K562 (cell line): ENCODE results near the gene GGT1. TPM values are rescaled to one million over a fixed set of nuclear protein-coding genes. Genes with fewer than 3 reads are reported as not detected.

ENCODE experiments used
- ATAC-seq: fragments of 200-7000 bp; cut with Tn5 transposase; 3 replicates; pipeline ENCODE4 v1.9.1; 2020; ENCODE audit warnings: moderate library complexity
- BruUV-seq: library from RNA; stranded (reverse); fragments of 400-500 nt; replicated peaks from 2 replicates; lab custom pipeline; 2021; lab: Mats Ljungman, UMichigan
- CTCF ChIA-PET: fragments of 300-600 bp; formaldehyde crosslinking; extraction: SDS; loops from one replicate; lab custom pipeline; 2021; ENCODE audit warnings: low intra/inter-chr PET ratio; lab: Yijun Ruan, JAX
- POLR2A ChIA-PET: fragments of 300-600, 350-650 bp; sonication (Branson Sonifier 250); formaldehyde crosslinking; extraction: SDS; loops from one replicate; lab custom pipeline; 2021; ENCODE audit warnings: antibody characterized with exemption, inconsistent platforms; lab: Yijun Ruan, JAX
- DNase-seq, 4 experiments: peaks; one replicate each; pipeline versions ENCODE4 v3.0.0 to v3.0.0-alpha.2; 2011 to 2018; ENCODE audit warnings: low spot score in 3 of 4, mixed read lengths in 3 of 4; ENCODE audit errors: extremely low read depth in 1 of 4
- FAIRE-seq: peaks from 2 replicates; lab custom pipeline; 2011; peaks lifted over from hg19 to GRCh38; lab: Jason Lieb, UNC
- H2AFZ ChIP-seq: 2 replicates; pipeline ENCODE4 v1.6.0; 2011; ENCODE audit warnings: low read depth, low read length, control low read depth, inconsistent platforms
- H3K27ac ChIP-seq: fragments of 200-600 bp; 3 replicates; pipeline ENCODE4 v1.8.0; 2011; ENCODE audit warnings: low read depth, mild to moderate bottlenecking, control low read depth, inconsistent platforms, low read length, moderate library complexity, mixed read lengths; ENCODE audit errors: extremely low read depth
- H3K27me3 ChIP-seq, 2 experiments: fragments of 300-600 bp in 1 of 2; 2 replicates in 1 of 2; 3 replicates in 1 of 2; pipeline versions ENCODE4 v1.6.0 to v1.8.0; 2011; ENCODE audit warnings: inconsistent platforms in 2 of 2, low read length in 2 of 2, mild to moderate bottlenecking in 1 of 2, mixed read lengths in 1 of 2, moderate library complexity in 1 of 2; ENCODE audit not compliant: control insufficient read depth in 2 of 2, insufficient read depth in 2 of 2
- H3K36me3 ChIP-seq: fragments of 300-600 bp; 3 replicates; pipeline ENCODE4 v1.8.0; 2011; ENCODE audit warnings: mild to moderate bottlenecking, low read length, inconsistent platforms; ENCODE audit not compliant: control insufficient read depth, insufficient read depth
- H3K4me1 ChIP-seq, 2 experiments: fragments of 200-600 bp in 1 of 2; replicated peaks in 1 of 2; 2 replicates in 1 of 2; 3 replicates in 1 of 2; pipeline versions ENCODE4 v1.5.1 to v1.8.0; 2011; ENCODE audit warnings: inconsistent platforms in 2 of 2, low read length in 2 of 2, mild to moderate bottlenecking in 1 of 2, mixed read lengths in 1 of 2, moderate library complexity in 1 of 2; ENCODE audit not compliant: control insufficient read depth in 2 of 2, insufficient read depth in 2 of 2
- H3K4me2 ChIP-seq: 2 replicates; pipeline ENCODE4 v1.6.1; 2011; ENCODE audit warnings: low read length, control low read depth, inconsistent platforms, mixed read lengths; ENCODE audit not compliant: insufficient read depth
- H3K4me3 ChIP-seq: fragments of 200-600 bp; sonication (generic), shearing (Covaris generic); 2 replicates; pipeline ENCODE4 v1.5.1; 2016; ENCODE audit warnings: control low read depth, inconsistent platforms
- H3K79me2 ChIP-seq: fragments of 200-600 bp; 3 replicates; pipeline ENCODE4 v1.8.0; 2011; ENCODE audit warnings: low read length, inconsistent platforms; ENCODE audit not compliant: control insufficient read depth, insufficient read depth
- H3K9ac ChIP-seq, 2 experiments: 2 replicates each; pipeline versions ENCODE4 v1.6.0 to v1.6.1; 2011; ENCODE audit warnings: low read depth in 2 of 2, low read length in 2 of 2, control low read depth in 1 of 2, inconsistent platforms in 1 of 2, mild to moderate bottlenecking in 1 of 2, mixed read lengths in 1 of 2; ENCODE audit not compliant: insufficient read depth in 1 of 2
- H3K9me1 ChIP-seq: one replicate; pipeline ENCODE4 v1.6.0; 2011; ENCODE audit warnings: inconsistent platforms, mild to moderate bottlenecking, low read length, moderate library complexity; ENCODE audit not compliant: control insufficient read depth, insufficient read depth
- H3K9me3 ChIP-seq: replicated peaks from 2 replicates; pipeline ENCODE4 v1.5.1; 2011; ENCODE audit warnings: low read depth, low read length, inconsistent platforms; ENCODE audit not compliant: control insufficient read depth, insufficient read depth
- H4K20me1 ChIP-seq: replicated peaks from 2 replicates; pipeline ENCODE4 v1.6.1; 2011; ENCODE audit warnings: low read length, inconsistent platforms, mixed read lengths; ENCODE audit not compliant: control insufficient read depth, insufficient read depth
- BRD9 ChIP-seq: fragments of 450-650 bp; IDR thresholded peaks from 2 replicates; pipeline ENCODE4 v1.6.1; 2018; ENCODE audit warnings: low read depth; ENCODE audit not compliant: partially characterized antibody
- DEAF1 ChIP-seq: fragments of 450-650 bp; formaldehyde crosslinking; IDR thresholded peaks from 2 replicates; pipeline ENCODE4 v1.4.0; 2020; ENCODE audit warnings: mild to moderate bottlenecking, moderate library complexity
- ERF ChIP-seq: fragments of 450-650 bp; formaldehyde crosslinking; IDR thresholded peaks from 2 replicates; pipeline ENCODE4 v1.4.0; 2020; ENCODE audit warnings: mild to moderate bottlenecking, mixed read lengths
- FOXP4 ChIP-seq: sonication (generic); formaldehyde crosslinking; IDR thresholded peaks from 2 replicates; pipeline ENCODE4 v1.8.0; 2022; ENCODE audit warnings: mild to moderate bottlenecking, missing genetic modification reagents, borderline replicate concordance
- ID3 ChIP-seq, 2 experiments: fragments of 250-450 bp in 1 of 2; fragments of 450-650 bp in 1 of 2; sonication (Bioruptor Pico) in 1 of 2; IDR thresholded peaks; 2 replicates each; pipeline versions ENCODE4 v1.6.1 to v1.8.0; 2016 to 2021; ENCODE audit warnings: mild to moderate bottlenecking in 2 of 2, moderate library complexity in 2 of 2, missing compliant biosample characterization in 1 of 2, missing genetic modification characterization in 1 of 2
- TAF7 ChIP-seq: fragments of 450-650 bp; IDR thresholded peaks from 2 replicates; pipeline ENCODE4 v1.6.1; 2016; ENCODE audit warnings: missing genetic modification characterization, missing compliant biosample characterization
- TFAP4 ChIP-seq: sonication (generic); formaldehyde crosslinking; IDR thresholded peaks from 2 replicates; pipeline ENCODE4 v1.8.0; 2022; ENCODE audit warnings: missing genetic modification reagents, mild to moderate bottlenecking, moderate library complexity, borderline replicate concordance
- ZBTB5 ChIP-seq: fragments of 450-650 bp; IDR thresholded peaks from 2 replicates; pipeline ENCODE4 v1.6.1; 2017; ENCODE audit warnings: antibody characterized with exemption
- ZNF263 ChIP-seq: sonication (generic); formaldehyde crosslinking; IDR thresholded peaks from 2 replicates; pipeline ENCODE4 v1.8.0; 2022; ENCODE audit warnings: mild to moderate bottlenecking, missing genetic modification reagents, borderline replicate concordance
- WGBS: fragments of 100-300 bp; shearing (Covaris generic); methylation state at CpG from one replicate; pipeline ENCODE4 v1.1.6; 2016; ENCODE audit warnings: low coverage, mixed read lengths; ENCODE audit not compliant: insufficient coverage; ENCODE audit errors: missing lambda C conversion rate; 5-methylcytosine and 5-hydroxymethylcytosine counted together
- in situ Hi-C: fragments of 300-500 bp; cut with MboI; formaldehyde crosslinking; loops from 4 replicates; pipeline ENCODE4 v1.15.0; 2018; ENCODE audit warnings: inconsistent platforms, mixed read lengths
- intact Hi-C: fragments of 100-400 bp; cut with micrococcal nuclease; formaldehyde crosslinking; loops from 2 replicates; pipeline ENCODE4 v1.14.2; 2022
- polyA plus RNA-seq, 8 experiments: library from polyadenylated mRNA; depleted of rRNA in 4 of 8; stranded (reverse) in 5 of 8; unstranded in 3 of 8; fragments of >200 nt; fragmentation: Nextera tagmentation in 2 of 8; fragmentation: Illumina TruSeq in 1 of 8; extraction: Ambion mirVana in 2 of 8; extraction: Trizol in 1 of 8; gene quantifications; 2 replicates each; pipeline versions ENCODE4 v1.2.1 to v1.2.3, GENCODE V29; 2011 to 2014; ENCODE audit warnings: inconsistent platforms in 1 of 8, missing spikeins in 1 of 8
- total RNA-seq, 7 experiments: library from RNA; depleted of rRNA in 6 of 7; stranded (reverse); fragments of >200 nt in 6 of 7; fragmentation: Illumina TruSeq in 2 of 7; extraction: Trizol in 2 of 7; gene quantifications; 2 replicates each; pipeline versions ENCODE4 v1.2.1 to v1.2.3, GENCODE V29; 2011 to 2021; ENCODE audit warnings: low replicate concordance in 1 of 7

The GGT1 gene
- total and polyA plus RNA-seq, 9 of the 15 experiments (the other 6 are each of a cell fraction or from before 2014, with no cell fraction given), result 0.46 to 11.8 (median 6.9) TPM

GRCh38 chr22:24593836-24594568 lies 9.0 kb upstream of the GGT1 start:
- ChIA-PET CTCF (no interaction called here), POLR2A (interaction anchor here (1.8 kb wide), 1 partner anchor 12 kb away, joined by 4 read pairs; no protein-coding TSS in a partner anchor)
- TF ChIP-seq FOXP4 (CRISPR knock-in tag), result no peak
- no peak for TF ChIP-seq TAF7
- no peak for TF ChIP-seq ERF (CRISPR knock-in tag)
- no peak for TF ChIP-seq ZNF263
- no peak for TF ChIP-seq TFAP4 (CRISPR knock-in tag)
- TF ChIP-seq ID3 (CRISPR knock-in tag; IDR thresholded peaks at IDR 0.05), result no peak
- no peak for TF ChIP-seq ID3 (tag; IDR thresholded peaks at IDR 0.05)
- TF ChIP-seq ZBTB5, result no peak
- no peak for TF ChIP-seq DEAF1 (CRISPR knock-in tag)
- no peak for TF ChIP-seq BRD9
- in situ Hi-C loops, result no loop called here
- intact Hi-C loops, result no loop called here
- Histone ChIP-seq H2AFZ (no peak overlapping the region), H4K20me1 (no peaks in the 10 kb centered on the region), H3K4me3 (no peak overlapping the region), H3K4me1 (peaks cover 0 to 22% of the 10 kb centered on the region in 2 experiments; a peak in 2 of 5 replicates), H3K36me3 (no peaks in the 10 kb centered on the region), H3K27ac (no peak overlapping the region), H3K4me2 (no peak overlapping the region), H3K9me1 (no peaks in the 10 kb centered on the region), H3K79me2 (no peaks in the 10 kb centered on the region), H3K27me3 (no peaks in the 10 kb centered on the region), H3K9me3 (no peaks in the 10 kb centered on the region), H3K9ac (peak overlapping the region in 1 of 2 experiments; percentile 26; a peak in 1 of 4 replicates)
- ATAC-seq, result no peak
- no TSS peak for BruUV-seq
- WGBS, result 55% methylated on average over 11 of the region's 16 CpGs
- DNase-seq, result no peak
- no peak for FAIRE-seq
